ENCODE results near the gene TMEM25.

The TMEM25 gene

DNA sequence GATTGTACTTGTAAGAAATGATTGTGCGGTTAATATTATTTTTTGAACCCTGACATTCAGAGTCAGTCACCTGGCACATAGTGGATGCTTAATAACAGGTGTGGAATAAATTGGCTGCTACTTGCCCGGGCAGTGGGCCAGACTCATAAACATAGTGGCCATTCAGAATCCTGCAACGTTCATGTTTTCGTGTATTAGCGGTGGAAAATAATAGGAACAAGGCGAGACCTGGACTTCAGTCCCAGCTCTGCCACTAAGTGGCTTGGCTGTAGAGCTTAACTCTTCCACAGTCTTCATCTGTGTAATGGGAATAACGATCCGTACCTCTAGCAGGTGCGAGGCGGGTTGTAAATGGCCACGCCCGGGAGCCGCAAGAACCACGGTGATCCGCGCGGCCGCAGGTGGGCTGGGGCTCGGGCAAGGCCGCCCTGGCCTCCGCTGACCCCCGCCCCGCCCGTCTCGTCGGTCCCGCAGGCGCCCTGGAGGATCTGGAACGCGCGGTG, 761 bp upstream of the TMEM25 start:
- Histone ChIP-seq H3K9ac (ENCODE audit: low read length) (peak overlapping the region; percentile 35), H3K4me2 (ENCODE audit: low read length) (peak overlapping the region; percentile 60), H3K9me2 (ENCODE audit: low read depth, low read length) (no peaks in the 10 kb centered on the region), H3K9me3 (ENCODE audit: low read length) (no peaks in the 10 kb centered on the region), H3K27ac (ENCODE audit: low read depth, low read length, poor library complexity, severe bottlenecking) (no peak overlapping the region), H3K4me3 (ENCODE audit: low read depth, low read length, poor library complexity, severe bottlenecking) (peak overlapping the region; percentile 69), H2AFZ (ENCODE audit: low read length) (no peak overlapping the region), H3K79me2 (ENCODE audit: insufficient read depth, low read length) (no peaks in the 10 kb centered on the region), H3K4me1 (ENCODE audit: insufficient read depth, low read length, severe bottlenecking) (peaks cover 6% of the 10 kb centered on the region), H3K27me3 (ENCODE audit: insufficient read depth, low read length) (no peaks in the 10 kb centered on the region), H3K36me3 (ENCODE audit: insufficient read depth, low read length) (no peaks in the 10 kb centered on the region; the same call in 1 of the 2 replicates), H3F3A (ENCODE audit: insufficient read depth, low read length) (no peaks in the 10 kb centered on the region), H4K20me1 (ENCODE audit: insufficient read depth, low read length) (no peaks in the 10 kb centered on the region)
- TF ChIP-seq, protein P1, sequence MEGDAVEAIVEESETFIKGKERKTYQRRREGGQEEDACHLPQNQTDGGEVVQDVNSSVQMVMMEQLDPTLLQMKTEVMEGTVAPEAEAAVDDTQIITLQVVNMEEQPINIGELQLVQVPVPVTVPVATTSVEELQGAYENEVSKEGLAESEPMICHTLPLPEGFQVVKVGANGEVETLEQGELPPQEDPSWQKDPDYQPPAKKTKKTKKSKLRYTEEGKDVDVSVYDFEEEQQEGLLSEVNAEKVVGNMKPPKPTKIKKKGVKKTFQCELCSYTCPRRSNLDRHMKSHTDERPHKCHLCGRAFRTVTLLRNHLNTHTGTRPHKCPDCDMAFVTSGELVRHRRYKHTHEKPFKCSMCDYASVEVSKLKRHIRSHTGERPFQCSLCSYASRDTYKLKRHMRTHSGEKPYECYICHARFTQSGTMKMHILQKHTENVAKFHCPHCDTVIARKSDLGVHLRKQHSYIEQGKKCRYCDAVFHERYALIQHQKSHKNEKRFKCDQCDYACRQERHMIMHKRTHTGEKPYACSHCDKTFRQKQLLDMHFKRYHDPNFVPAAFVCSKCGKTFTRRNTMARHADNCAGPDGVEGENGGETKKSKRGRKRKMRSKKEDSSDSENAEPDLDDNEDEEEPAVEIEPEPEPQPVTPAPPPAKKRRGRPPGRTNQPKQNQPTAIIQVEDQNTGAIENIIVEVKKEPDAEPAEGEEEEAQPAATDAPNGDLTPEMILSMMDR (IDR thresholded peaks at IDR 0.05; ENCODE audit: low read length): no peak
- no peak for TF ChIP-seq EZH2 (IDR thresholded peaks at IDR 0.05; ENCODE audit: borderline replicate concordance, low read length)

DNA sequence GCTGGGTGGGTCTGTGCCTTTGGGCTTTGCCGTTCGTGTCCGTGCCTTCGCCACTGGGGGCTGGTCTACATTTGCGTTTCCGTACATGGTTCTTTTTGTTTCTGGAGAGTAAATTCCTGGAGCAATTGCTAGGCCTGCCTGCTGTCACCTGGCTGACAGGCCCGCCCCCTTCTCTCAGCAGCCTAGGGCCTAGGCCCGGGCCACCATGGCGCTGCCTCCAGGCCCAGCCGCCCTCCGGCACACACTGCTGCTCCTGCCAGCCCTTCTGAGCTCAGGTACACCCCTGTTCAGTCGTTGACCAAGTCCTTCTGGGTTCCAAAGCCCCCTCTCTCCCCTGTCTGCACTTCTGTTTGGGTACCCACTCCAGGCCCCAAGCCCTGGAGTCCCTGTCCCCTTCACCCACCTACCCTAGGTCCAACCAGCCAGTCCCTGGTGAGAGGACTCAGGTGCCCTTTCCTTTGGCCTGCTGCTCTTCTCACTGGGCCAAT, 649 bp downstream of the TMEM25 start:
- Histone ChIP-seq H3K4me3 (ENCODE audit: low read depth, low read length, poor library complexity, severe bottlenecking) (peak overlapping the region; percentile 69), H3F3A (ENCODE audit: insufficient read depth, low read length) (no peaks in the 10 kb centered on the region), H3K27ac (ENCODE audit: low read depth, low read length, poor library complexity, severe bottlenecking) (no peak overlapping the region), H3K27me3 (ENCODE audit: insufficient read depth, low read length) (no peaks in the 10 kb centered on the region), H3K79me2 (ENCODE audit: insufficient read depth, low read length) (no peaks in the 10 kb centered on the region), H3K9ac (ENCODE audit: low read length) (no peak overlapping the region; the same call in 1 of the 2 replicates), H2AFZ (ENCODE audit: low read length) (no peak overlapping the region), H3K4me1 (ENCODE audit: insufficient read depth, low read length, severe bottlenecking) (peaks cover 6% of the 10 kb centered on the region), H3K4me2 (ENCODE audit: low read length) (peak overlapping the region; percentile 60), H3K36me3 (ENCODE audit: insufficient read depth, low read length) (no peaks in the 10 kb centered on the region), H4K20me1 (ENCODE audit: insufficient read depth, low read length) (no peaks in the 10 kb centered on the region), H3K9me2 (ENCODE audit: low read depth, low read length) (no peaks in the 10 kb centered on the region), H3K9me3 (ENCODE audit: low read length) (no peaks in the 10 kb centered on the region)
- TF ChIP-seq EZH2 (IDR thresholded peaks at IDR 0.05; ENCODE audit: borderline replicate concordance, low read length): no peak

DNA sequence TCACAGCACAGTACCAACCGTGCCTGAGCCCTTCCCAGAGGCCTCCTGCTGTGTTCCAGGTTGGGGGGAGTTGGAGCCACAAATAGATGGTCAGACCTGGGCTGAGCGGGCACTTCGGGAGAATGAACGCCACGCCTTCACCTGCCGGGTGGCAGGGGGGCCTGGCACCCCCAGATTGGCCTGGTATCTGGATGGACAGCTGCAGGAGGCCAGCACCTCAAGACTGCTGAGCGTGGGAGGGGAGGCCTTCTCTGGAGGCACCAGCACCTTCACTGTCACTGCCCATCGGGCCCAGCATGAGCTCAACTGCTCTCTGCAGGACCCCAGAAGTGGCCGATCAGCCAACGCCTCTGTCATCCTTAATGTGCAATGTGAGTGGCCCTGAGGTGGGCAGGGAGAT, 1.1 kb downstream of the TMEM25 start:
- Histone ChIP-seq H3K27ac (ENCODE audit: low read depth, low read length, poor library complexity, severe bottlenecking) (no peak overlapping the region), H3K36me3 (ENCODE audit: insufficient read depth, low read length) (no peaks in the 10 kb centered on the region), H3K4me2 (ENCODE audit: low read length) (no peak overlapping the region; the same call in 1 of the 2 replicates), H3K9me2 (ENCODE audit: low read depth, low read length) (no peaks in the 10 kb centered on the region), H3K9ac (ENCODE audit: low read length) (no peak overlapping the region), H4K20me1 (ENCODE audit: insufficient read depth, low read length) (no peaks in the 10 kb centered on the region), H3K79me2 (ENCODE audit: insufficient read depth, low read length) (no peaks in the 10 kb centered on the region), H2AFZ (ENCODE audit: low read length) (no peak overlapping the region), H3K27me3 (ENCODE audit: insufficient read depth, low read length) (no peaks in the 10 kb centered on the region), H3K4me3 (ENCODE audit: low read depth, low read length, poor library complexity, severe bottlenecking) (no peak overlapping the region), H3K9me3 (ENCODE audit: low read length) (no peaks in the 10 kb centered on the region), H3K4me1 (ENCODE audit: insufficient read depth, low read length, severe bottlenecking) (peaks cover 6% of the 10 kb centered on the region), H3F3A (ENCODE audit: insufficient read depth, low read length) (no peaks in the 10 kb centered on the region)
- TF ChIP-seq, protein P1 (IDR thresholded peaks at IDR 0.05; ENCODE audit: low read length): no peak
- no peak for TF ChIP-seq EZH2 (IDR thresholded peaks at IDR 0.05; ENCODE audit: borderline replicate concordance, low read length)
